NCI-H446 treated with DMSO at 0.1 percent for 48 hours (cell line): ENCODE data around the gene TNFAIP3.

ENCODE experiments used
- DNase-seq: peaks from one replicate; lab custom pipeline; 2025; lab: John Stamatoyannopoulos, UW

TNFAIP3 gene

DNA sequence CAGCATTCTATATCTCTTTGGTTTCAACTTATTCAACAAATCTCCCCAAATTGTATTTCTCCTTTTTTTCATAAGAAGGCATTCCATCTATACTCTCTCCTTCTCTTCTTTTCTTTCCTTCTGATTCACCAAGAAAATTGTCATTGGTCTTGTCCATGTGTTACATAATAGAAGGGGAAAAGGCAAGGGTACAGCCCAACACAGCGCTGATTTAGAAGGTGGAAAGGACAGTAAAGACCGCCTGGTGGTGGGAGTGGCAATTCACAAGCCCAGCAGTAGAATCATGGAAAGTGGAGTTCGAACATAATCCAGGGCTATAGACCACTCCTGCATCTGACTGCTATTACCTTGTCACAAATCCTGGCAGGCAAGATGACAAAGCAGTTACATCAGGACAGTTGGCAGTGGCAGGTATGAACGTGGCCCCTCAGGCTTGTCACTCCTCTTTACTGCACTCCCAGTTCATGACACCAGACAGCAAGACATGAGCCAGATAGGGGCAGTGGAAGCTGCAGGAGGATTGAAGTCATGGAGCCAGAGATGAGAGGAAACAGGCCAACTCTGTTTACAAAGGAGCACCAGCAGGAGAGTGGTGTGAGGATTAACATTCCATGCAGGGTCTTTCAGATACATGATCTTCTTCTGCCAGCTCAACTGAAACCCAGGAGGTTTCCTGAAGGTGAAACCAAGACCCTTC lies 2.1 kb upstream of the TNFAIP3 start:
- no peak for DNase-seq

DNA sequence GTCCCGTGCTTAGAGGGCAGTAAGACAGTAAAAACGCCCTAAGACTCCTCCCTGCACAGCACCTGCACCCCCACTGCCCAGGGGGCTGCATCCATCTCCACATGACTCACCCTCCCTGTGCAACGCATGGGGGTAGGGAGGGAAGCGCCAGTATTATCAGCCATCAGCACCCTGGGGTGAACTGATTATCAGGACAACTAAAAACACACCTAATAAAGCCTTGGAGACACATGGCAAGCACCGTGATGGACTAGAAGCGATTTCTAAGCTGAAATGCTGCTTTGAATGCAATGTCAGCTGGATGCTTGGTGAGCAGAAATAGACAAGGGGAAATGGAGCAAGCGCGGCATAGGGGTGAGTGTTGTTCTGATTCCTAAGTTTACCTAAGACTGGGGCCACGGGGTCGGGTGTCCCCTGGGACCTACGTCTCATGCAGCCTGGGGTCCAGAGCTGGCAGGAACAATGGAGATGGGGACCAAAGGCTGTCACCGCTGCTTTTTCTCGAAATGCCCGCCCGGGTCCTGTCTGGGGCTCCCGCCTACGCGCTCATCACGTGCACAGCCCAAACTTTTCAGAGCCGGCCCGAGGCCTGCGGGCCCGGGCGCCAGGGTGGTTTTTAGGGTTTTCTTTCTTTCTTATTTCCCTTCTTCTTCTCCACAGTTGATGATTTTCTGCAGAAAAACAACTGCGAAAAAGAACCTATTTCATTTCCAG lies 702 bp upstream of the TNFAIP3 start:
- no peak for DNase-seq

DNA sequence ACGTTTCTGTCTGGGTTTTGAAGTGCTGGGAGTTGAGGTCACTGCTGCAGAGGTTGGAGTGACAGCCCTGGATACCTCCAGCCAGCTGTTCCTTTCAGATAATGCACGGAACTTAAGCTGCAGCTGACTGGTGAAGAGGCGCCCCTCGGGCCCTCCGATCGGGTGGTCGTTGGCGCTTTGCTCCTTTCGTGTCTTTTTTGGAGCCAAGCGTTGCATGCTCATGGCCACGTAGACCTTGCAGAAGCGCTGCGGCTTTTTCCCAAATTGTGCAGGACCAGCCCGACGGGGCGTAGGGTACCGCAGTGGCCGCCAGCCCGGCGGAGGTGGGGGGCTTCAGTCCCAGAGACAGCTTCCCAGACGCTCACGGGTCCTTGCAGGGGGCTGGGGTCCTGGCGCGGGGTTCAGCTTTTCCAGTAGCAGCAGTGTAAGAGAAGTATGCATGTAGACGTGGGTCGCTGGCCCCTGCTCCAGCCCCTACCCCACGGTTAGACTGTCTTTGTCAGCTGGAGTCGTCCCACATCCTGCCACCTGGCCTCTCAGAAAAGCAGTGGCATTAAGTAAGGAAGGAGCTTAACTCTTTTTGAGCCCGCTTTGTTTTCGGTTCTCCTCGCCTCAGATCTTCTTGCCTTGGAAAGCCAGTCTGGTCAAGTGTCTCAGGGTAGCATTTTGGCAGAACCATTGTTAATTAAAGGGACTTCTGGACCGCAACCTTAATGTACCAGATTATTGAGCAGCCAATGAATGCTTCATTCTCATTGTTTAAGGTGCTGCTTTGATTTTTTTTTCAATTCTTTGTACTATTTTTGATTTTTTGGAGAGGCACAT lies 838 bp downstream of the TNFAIP3 start:
- DNase-seq, result no peak

GRCh38 chr6:137868721-137869548 lies 1.9 kb downstream of the TNFAIP3 start:
- DNase-seq, result no peak

GRCh38 chr6:137869549-137870307 lies 2.7 kb downstream of the TNFAIP3 start:
- DNase-seq, result no peak

GRCh38 chr6:137870308-137870644 lies 3.2 kb downstream of the TNFAIP3 start:
- DNase-seq, result no peak

DNA sequence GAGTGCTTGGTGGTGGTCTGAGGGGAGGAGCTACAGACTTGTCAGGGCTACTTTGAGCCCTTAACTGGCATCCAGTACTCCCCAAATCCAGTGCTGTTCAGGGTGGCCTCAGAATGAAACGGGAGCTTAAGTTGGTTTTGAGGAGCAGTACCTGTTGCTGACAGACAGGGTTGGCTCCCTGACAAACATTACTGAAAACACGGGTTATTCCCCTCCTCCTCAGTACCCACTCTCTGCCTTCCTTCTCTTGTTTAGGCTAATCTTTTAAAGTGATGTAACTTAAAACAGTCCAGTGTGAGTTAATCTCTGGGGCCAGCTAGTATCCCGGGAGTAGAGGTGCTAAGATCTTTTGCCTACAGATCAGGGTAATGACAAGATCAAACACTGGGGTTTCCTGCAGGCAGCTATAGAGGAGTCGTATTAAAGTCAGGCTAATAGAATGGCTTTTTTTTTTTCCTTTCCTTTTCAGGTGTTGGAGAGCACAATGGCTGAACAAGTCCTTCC lies 3.7 kb downstream of the TNFAIP3 start:
- DNase-seq, result no peak

DNA sequence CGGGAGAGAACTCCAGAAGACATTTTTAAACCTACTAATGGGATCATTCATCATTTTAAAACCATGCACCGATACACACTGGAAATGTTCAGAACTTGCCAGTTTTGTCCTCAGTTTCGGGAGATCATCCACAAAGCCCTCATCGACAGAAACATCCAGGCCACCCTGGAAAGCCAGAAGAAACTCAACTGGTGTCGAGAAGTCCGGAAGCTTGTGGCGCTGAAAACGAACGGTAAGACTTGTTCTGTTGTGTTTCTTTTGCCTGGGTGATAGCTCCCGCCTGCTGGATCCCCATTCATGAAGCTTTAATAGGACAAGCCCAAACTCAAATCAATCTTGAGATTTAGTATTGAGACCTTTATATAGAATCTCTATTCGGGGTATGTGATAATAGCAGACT lies 4.2 kb downstream of the TNFAIP3 start:
- DNase-seq, result no peak

DNA sequence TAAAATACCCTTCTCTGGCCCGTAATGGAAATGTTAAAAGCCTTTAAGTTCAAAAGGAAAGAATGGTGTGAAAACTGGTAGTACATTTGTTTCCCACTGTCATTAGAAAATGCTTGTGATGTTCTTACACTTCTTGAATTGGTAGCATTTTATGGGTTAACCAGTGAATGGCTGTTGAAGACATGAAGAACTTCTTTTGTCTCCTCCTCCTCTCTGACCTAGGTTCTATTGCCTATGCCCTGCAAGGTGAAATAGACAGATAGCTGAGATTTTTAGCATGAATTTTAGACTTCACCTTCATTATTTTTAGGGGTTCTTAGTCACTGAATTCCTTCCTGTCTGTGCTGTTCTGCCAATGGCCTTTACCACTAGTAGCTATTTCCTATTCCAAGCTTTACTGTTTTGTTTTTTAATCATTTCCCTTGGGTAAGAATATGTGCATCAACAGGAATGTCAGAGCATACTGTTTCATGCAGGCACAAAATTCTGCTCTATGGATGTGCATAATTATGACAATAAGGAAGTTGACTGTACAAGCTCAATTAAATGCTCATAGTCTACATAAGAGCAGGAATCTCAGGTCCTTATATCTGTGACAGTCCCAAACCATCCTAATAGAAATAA lies 4.9 kb downstream of the TNFAIP3 start:
- DNase-seq, result no peak

GRCh38 chr6:137872581-137873115 lies 5.6 kb downstream of the TNFAIP3 start:
- DNase-seq, result no peak

DNA sequence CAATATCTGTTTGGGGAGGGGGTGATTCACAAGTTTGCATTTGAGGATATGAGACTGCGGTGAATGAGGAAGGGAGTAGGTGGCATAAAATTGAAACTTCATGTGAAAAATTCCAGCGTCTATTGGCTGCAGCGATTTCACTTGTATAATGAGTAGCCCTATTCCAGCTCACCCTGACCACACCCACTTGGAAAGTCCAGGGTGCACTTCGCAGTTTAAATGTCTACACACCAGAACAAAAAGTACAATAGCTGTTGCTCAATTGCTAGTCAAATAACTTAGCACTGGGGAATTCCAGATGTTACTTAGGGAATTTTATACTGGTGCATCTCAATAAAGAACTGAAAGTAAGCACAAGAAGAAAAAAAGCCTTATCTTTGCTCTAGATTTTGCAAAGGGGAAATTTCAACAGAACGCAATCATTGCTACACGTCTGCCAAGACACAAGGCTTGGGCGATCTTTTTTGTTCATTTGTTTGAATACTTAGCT lies 6.3 kb downstream of the TNFAIP3 start:
- no peak for DNase-seq

- no peak for DNase-seq
Measured at GRCh38 chr6:137874204-137875057, 7.4 kb downstream of the TNFAIP3 start.

DNA sequence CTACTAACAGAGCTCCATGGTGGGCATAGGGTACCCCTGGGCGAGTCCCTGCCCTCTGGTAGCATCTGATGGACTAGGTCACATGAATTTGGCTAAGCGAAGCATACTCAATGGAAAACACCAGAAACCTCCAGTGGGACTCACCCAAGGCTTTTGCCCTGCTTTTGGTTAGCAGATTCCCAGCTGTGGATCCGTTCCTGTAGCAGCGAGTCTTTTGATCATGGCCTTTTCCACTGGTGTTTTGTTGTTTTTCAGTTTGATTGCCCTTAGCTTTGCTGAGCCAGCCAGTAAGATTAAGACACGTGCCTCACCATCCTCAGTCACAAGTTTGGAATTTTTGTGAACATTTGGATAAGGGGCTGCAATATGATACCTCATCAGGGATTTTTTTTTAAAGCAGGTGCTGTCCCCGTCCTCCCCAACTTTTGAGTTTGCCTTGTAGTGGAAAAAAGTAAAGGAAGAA lies 8.0 kb downstream of the TNFAIP3 start:
- DNase-seq, result no peak

DNA sequence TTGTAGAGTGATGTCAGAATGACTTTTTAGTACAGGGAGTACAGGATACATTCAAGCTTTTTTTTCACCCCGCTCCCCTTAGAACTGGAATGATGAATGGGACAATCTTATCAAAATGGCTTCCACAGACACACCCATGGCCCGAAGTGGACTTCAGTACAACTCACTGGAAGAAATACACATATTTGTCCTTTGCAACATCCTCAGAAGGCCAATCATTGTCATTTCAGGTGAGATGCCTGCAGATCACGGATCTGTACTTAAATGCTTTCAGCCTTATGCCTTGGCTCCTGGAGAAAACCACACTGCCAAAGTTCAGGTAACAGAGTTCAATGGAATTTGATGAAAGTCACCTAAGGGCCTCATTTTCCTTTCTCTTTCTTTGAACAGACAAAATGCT lies 8.5 kb downstream of the TNFAIP3 start:
- no peak for DNase-seq

- no peak for DNase-seq
Measured at GRCh38 chr6:137876547-137876946, 9.5 kb downstream of the TNFAIP3 start.

- no peak for DNase-seq
Measured at GRCh38 chr6:137877113-137877512, 10.1 kb downstream of the TNFAIP3 start.

DNA sequence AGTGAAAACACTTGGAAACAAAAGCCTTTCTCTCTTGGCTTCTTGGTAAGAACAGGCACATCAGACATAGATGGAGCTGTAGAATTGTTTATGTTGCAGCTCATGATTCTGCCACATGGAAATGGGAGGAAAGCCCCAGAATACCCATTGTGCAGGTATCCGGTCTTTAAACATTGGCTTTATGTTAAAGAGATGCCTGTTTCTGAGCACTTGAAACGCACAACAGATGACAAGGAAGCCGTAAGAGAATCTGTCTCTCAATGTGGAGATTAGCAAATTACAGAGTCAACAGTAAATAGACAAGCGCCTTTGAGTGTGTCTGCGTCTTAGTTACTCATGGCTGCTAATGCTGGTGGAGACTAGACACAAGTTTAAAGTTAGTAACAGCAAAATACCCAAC lies 10.5 kb downstream of the TNFAIP3 start:
- no peak for DNase-seq

- no peak for DNase-seq
Measured at GRCh38 chr6:137878029-137878428, 11.0 kb downstream of the TNFAIP3 start.
